ENCODE measurements around the gene PCYOX1L.

DNA sequence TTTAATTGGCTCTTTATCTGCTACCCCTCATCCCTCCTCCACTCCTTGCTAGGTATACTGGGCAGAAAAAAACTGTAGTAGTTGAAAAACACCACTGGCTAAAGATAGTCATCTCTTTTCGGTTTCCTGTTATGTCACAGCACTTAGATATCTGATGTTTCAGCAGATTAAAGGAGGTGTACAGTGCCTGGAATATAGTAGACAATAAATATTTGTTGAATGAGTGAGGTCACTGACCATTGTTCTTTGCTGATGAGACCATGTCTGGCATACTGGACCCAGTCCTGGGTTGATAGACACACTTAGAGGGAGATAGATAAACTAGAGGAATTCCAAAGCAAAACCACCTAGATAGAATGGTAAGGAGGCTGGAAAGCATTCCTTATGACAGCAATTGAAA, 9.3 kb upstream of the PCYOX1L start:
- TF ChIP-seq, protein P1, sequence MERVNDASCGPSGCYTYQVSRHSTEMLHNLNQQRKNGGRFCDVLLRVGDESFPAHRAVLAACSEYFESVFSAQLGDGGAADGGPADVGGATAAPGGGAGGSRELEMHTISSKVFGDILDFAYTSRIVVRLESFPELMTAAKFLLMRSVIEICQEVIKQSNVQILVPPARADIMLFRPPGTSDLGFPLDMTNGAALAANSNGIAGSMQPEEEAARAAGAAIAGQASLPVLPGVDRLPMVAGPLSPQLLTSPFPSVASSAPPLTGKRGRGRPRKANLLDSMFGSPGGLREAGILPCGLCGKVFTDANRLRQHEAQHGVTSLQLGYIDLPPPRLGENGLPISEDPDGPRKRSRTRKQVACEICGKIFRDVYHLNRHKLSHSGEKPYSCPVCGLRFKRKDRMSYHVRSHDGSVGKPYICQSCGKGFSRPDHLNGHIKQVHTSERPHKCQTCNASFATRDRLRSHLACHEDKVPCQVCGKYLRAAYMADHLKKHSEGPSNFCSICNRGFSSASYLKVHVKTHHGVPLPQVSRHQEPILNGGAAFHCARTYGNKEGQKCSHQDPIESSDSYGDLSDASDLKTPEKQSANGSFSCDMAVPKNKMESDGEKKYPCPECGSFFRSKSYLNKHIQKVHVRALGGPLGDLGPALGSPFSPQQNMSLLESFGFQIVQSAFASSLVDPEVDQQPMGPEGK (CRISPR knock-in tag; IDR thresholded peaks at IDR 0.05; ENCODE audit: borderline replicate concordance) = no peak
- TF ChIP-seq RNF2 (IDR thresholded peaks at IDR 0.05) (no peak), BHLHE40 (IDR thresholded peaks at IDR 0.05; ENCODE audit: low read length) (no peak)

Data from K562 (cell line).